Stimulated activated CD8-positive, alpha-beta memory T cell treated with anti-CD3 and anti-CD28 coated beads, Interleukin-15, amount 100 ng/mL, for 4 hours (primary cell): Measurements from ENCODE around the gene GSK3B.
"Not testable (repeated sequence)": the region's sequence is repeated elsewhere in the genome, so short reads cannot be mapped to it uniquely, and the experiment has no call there.

Experiments used
- DNase-seq, 2 donors: peaks; one replicate each; pipeline ENCODE4 v3.0.0-alpha.2; 2020; ENCODE audit warnings: low read depth in 2 of 2

The GSK3B gene

DNA sequence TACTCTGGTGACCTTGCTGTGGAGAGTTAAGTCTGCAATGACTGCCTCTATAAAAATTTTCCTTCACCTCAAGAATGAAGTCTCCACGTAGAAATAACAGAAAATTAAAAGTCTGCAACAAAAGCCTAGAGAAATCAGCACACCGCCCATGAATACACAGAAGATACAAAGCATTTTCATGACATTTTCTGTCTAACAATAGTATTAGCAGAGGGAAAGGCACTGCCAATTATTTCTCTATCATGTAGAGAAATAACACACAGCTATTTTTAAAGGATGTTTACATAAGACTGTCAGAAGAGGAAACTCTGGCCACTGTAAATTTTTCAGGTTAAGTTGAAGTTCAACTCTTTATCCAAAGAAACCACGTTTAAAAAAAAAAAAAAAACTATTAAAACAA, 80.8 kb downstream of the GSK3B start:
- DNase-seq: no peak

DNA sequence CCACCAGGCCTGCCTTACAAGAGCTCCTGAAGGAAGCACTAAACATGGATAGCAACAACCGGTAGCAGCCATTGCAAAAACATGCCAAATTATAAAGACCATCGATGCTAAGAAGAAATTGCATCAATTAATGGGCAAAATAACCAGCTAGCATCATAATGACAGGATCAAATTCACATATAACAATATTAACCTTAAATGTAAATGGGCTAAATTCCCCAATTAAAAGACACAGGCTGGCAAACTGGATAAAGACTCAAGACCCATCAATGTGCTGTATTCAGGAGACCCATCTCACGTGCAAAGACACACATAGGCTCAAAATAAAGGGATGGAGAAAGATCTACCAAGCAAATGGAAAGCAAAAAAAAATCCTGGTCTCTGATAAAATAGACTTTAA, 88.5 kb downstream of the GSK3B start:
- DNase-seq: not testable (repeated sequence)

DNA sequence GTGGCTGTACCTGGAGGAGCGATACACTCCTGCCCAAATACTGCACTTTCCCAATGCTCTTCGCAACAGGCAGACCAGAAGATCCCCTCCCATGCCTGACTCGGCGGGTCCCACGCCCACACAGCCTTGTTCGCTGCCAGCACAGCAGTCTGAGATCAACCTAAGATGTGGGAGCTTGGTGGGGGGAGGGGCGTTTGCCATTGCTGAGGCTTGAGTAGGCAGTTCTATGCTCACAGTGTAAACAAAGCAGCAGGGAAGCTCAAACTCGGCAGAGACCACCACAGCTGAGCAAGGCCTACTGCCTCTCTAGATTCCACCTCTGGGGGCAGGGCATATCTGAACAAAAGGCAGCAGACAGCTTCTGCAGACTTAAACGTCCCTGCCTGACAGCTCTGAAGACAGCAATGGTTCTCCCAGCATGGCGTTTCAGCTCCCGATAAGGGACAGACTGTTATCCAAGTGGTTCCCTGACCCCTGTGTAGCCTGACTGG, 90.2 kb downstream of the GSK3B start:
- not testable (repeated sequence) for DNase-seq

DNA sequence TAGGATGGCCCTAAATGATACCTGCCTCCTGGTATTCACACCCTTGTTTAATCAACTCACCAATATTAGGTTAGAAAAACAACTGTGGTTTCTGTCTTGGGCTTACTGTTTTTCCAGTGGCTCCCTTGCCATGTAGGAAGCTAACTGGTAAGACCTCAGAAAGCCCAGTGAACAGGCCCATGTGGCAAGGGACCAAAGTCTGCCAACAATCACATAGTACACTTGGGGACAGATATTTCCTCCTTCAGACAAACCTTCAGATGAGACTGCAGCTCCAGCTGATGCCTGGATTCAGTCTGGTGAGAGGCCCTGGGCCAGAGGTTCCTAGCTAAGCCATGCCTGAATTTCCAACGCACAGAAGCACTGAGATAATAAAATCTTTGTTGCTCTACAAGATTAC, 96.1 kb downstream of the GSK3B start:
- no peak for DNase-seq

DNA sequence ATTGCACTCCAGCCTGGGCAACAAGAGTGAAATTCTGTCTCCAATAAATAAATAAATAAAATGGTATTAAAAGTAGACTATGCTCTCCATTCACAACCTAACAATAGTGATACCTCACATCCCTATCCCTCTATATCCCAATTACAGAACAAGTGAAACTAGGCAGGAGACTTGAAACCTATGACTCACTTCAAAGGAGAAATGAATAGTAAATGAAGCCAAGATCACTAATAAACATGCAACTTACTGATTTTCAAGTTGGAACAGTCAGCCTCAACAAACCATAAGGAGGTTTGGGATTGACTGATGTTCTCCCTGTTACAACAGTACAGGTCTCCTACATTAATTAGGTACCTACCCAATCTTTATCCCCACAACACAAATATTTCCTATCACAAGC, 103.4 kb downstream of the GSK3B start:
- no peak for DNase-seq

DNA sequence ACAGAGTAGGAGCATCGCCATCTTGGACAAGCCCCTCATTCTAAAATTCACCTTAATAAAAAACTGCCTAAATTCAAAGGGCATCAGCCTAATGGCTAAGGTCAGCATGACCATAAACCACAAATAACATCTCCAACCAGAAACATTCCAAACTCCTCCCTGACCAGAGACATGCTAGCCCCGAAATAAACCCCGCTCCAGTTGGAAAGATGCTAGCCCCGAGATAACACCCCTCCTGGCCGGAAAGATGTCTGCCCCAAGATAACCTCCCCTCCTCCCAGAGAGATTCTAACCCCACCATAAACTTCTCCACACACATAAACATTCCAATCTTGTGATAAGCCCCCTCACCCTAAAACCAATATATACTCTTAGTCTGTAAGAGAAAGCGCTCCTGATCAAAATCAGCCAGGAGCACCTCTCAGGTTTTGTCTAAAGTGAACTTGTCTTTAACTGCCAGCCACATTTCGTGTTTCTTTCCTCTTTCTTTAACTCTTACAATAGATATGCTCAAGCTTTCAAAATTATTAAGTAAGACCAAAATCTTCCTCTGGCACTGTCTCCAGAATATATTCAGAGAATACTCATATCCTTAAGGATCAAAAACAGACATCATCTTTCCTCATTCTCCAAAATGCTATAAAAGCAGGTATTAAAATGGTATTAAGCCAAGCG, 104.1 kb downstream of the GSK3B start:
- DNase-seq: no peak

DNA sequence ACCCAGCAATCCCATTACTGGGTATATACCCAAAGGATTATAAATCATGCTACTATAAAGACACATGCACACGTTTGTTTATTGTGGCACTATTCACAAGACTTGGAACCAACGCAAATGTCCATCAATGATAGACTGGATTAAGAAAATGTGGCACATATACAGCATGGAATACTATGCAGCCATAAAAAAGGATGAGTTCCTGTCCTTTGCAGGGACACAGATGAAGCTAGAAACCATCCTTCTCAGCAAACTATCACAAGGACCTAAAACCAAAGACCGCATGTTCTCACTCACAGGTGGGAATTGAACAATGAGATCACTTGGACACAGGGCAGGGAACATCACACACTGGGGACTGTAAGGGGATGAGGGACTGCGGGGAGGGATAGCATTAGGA, 107.4 kb downstream of the GSK3B start:
- not testable (repeated sequence) for DNase-seq

DNA sequence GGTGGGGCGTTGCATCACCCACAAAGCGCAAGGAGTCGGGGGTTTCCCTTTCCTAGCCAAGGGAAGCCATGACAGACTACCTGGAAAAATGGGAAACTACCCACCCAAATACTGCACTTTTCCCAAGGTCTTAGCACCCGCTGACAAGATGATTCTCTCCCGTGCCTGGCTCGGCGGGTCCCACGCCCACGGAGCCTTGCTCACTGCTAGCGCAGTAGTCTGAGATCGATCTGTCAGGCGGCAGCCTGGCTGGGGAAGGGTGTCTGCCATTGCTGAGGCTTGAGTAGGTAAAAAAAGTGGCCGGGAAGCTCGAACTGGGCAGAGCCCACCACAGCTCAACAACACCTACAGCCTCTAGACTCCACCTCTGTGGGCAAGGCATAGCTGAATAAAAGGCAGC, 112.9 kb downstream of the GSK3B start:
- no peak for DNase-seq

DNA sequence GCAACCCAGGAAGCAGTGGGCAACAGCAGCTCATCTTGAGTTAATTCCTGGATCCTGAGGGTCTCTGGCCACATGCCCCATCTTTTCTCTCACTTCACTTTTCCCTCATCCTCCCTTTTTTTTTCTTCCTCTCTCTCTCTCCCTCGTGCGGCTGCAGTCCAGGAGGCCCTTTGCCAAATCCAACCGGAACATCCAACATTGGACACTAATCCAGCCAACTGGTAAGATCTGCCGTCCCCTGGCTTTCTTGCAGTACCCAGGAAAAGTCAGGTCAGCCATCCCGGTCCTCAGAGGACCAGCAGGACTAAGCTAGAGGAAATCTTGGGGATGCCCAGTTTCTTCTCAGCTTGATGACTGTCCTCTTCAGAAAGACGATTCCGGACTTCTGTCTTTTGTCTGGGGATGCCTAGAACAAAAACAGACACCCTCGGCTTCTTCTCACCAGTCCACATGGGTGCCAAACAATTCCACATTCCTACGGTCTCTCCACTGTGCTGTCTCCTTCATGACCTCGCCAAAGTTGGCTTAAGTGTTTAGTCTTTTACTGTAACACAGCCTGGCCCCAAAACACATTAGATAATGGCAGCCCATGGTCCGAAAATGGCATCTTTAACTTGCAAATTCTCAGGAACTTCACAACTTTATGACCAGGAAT, 115.6 kb downstream of the GSK3B start:
- DNase-seq: no peak

DNA sequence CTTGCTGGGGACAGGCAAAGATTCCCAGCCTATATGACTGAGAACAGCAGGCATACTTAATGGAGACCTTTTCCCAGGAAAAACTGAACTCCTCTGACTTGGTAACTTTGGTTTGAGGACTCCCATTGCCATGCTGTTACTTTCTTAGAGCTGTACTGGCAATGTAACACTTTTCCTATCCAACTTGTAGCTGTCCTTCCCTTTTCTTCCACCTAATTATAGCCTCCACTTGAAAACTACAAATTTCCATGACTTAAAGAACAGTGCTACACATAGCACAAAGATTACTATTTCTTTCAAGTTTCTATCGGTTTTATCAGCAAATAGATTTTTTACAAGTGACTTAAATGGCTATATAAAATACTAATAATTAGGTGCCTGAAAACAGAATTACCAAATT, 116.9 kb downstream of the GSK3B start:
- DNase-seq: no peak

DNA sequence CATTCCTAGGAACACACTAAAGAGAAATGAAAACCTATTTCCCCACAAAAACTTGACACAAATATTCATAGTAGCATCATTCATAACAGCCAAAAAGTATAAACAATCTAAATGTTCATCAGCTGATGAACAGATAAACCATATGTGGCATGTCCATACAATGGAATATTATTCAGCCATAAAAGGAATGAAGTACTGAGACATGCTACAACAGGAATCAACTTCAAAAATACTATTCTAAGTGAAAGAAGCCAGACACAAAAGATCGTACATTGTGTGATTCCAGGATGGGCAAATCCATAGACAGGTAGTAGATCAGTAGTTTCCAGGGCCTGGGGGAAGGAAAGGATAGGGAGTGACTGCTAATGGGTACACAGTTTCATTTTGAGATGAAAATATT, 118.0 kb downstream of the GSK3B start:
- DNase-seq: no peak

DNA sequence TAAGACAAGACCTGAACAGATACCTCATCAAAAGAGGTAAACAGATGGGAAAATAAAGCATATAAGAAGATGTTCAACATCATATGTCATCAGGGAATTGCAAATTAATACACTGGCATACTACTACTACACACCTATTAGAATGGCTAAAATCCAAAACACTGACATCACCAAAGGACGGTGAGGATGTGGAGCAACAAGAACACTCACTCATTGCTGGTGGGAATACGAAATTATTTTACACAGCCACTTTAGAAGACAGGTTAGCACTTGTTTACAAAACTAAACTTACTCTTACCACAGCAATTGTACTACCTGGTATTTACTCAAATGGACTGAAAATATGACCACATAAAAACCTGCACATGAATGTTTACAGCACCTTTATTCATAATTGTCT, 119.6 kb downstream of the GSK3B start:
- no peak for DNase-seq

DNA sequence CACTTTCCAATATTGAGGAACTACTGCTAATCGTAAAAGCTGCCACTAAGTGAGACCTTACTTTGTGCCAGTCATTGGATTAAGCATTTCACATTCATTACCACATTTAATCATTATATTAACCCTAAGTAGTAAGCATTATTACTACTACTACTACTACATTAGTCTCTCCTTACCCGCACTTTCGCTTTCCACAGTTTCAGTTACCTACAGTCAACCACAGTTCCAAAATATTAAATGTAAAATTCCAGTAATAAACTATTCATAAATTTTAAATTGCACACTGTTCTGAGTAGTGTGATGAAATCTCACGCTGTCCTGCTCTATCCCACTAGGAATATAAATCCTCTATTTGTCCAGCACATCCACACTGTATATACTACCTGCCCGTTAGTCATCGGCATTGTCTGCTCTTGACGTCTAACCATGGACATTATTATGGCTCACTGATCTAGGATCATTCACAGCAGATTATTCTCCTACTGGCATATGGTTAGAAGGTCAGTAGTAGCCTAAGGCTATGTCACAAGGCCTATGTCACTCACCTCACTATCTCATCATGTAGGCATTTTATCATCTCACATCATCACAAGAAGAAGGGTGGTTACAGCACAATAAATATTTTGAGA, 121.1 kb downstream of the GSK3B start:
- DNase-seq: no peak

DNA sequence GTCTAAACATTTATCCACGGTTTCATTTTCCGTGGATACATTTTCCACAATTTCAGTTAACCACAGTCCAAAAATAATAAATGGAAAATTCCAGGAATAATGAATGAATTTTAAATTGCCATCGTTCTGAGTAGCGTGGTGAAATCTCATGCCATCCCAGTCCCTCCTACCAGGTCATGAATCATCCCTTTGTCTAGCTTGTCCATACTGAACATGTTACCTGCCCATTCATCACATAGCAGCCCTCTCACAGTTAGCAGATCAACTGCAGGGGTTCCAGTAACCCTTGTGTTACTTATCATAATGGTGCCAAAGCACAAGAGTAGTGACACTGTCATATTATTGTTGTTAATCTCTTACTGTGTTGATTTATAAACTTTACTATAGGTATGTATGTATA, 124.5 kb downstream of the GSK3B start:
- no peak for DNase-seq

DNA sequence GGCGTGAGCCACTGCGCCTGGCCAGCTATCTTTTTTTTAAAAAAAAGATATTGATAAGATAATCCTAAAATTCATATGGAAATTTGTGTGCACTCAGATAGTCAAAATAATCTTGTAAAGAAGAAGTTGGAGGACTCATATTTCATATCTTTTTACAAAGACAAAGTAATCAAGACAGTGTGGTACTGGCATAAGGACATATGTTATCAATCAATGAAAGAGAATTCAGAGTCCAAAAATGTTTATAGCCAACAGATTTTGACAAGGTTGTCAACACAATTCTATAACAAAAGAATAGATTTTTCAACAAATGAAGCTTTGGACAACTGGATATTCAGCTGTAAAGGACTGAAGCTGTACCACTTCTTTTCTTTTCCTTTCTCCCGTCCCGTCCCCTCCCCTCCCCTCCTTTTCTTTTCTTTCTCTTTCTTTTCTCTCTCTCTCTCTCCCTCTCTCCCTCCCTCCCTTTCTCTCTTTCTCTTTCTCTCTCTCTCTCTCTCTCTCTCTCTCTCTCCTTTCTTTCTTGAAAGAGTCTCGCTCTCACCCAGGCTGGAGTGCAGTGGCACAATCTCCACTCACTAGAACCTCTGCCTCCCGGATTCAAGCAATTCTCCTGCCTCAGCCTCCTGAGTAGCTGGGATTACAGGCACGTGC, 126.8 kb downstream of the GSK3B start:
- no peak for DNase-seq

DNA sequence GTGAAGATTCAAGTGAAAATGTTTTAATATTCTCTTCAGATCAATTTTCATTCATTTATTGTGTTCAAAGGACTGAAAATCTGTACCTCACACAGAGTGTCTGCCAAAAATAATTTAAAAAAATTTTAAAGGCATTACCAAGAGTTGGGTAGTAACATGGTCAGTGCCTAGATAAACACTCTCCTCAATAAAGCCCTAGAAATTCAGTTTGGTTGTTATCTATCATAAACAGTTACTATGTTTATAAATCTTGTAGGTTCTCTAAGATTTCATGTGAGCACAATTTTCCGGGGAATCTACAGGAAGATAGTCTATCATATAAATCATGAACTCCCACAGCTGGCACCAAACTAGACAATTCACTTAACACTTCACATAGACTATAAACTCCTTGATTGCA, 128.6 kb downstream of the GSK3B start:
- DNase-seq: no peak

DNA sequence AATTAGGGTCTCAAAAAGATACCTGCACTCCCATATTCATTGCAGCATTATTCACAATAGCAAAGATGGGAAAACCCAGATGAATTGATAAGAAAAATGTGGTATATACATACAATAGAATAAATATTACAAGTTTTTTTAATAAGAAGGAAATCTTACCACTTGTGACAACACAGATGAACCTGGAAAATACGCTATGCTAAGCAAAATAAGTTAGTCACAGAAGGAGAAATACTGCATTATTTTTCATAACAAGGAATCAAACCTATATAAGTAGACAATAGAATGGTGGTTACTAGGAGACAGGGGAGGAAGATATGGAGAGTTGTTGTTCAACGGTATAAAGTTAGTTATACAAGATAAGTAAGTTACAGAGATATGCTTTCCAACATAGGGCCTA, 130.0 kb downstream of the GSK3B start:
- DNase-seq: no peak

DNA sequence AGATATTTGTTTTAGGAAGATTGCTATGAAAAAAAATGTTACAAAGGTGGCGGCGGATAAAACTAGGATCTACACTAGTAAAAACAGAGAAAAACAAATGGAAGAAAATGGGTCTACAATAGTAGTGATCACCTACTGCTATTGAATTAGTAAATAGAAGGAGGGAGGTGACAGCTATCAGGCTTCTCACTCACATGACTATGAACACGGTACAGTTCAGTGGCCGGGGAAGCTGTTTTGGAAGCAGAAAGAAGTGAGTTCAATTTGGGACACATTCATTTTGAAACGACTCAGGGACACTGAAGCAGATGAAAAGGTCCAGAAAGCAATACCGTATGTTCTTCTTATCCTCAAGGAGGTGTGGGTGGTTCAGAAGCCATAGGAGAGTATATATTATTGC, 138.3 kb downstream of the GSK3B start:
- DNase-seq: no peak

DNA sequence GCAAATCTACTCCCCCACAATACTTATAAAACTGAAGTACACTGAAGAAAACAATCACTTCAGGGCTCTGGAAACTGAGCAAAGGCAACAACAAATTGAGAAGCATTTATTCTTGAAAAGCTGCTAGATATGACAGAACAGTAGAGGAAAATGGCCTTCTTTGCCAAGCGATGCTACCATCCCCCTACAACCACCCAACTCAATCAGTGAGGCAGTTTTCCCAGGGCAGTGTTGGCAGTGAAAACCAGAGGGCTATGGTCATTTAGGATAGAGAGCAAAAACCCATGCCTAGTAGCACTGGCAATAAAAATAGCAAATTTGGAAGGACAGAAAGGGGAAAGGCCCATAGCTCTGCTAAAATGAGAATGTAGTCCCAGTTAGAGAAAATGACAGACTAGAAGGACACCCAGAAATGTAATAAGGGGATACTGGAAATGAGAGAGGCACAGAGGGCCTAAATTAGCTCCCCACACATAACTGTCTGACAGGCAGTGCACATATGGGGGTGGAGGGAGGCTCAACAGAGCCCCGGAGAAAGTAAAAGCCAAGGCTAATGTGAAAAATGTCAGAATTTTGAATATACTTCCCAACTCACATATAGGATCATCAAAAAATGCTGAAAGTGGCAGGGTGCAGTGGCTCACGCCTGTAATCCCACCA, 143.5 kb downstream of the GSK3B start:
- DNase-seq: no peak

DNA sequence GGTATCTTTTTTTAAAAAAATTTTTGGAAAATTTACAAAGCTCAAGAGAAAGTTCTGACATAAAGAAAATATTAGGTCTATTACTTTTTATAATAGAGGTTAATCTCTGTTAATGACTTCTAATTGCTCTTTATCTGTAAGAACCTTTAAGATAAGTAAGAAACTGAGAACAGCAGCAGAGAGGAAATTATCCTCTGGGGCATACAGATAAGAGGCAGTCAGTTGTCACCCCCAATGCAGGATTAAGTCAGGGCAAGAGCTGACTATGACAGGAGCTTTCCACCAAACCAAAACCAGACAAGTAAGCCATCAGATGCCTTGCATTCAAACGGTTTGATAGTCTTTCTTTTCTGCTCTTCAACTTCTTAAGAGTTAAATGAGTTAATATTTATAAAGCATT, 149.0 kb downstream of the GSK3B start:
- DNase-seq: no peak

DNA sequence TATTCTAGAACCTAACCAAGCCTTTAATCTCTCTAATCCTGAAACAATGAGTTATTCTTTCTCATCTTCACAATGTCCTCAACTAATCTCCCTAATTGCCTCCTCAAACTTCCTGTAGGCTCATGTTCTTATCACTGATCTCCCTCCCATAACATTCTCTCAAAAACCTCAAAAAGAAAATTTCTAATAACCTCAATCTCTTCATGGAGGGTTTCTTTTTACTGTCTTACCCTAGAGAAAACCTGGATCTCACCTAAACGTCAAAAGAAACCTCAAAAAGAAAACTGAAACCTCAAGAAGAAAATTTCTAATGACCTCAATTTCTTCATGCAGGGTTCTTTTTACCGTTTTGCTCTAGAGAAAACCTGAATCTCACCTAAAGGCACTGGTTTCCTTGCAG, 150.2 kb downstream of the GSK3B start:
- no peak for DNase-seq

DNA sequence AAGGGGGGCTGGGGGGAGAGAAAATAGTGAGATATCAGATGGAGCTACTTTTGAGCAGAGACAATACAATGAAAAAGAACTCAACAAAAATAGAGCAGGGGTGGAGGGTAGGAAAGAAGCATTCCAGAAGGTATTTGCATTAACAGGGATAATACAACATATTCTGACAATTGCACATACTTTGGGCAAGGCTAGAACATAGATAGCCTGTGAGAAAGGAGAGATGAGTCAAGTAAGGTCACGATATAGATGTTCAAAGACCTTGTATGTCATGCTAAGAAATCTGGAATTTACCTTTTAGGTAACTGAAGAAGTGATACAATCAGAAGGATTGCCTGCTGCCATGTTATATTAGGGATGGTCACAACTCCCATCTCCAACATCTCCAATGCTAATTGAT, 155.2 kb downstream of the GSK3B start:
- no peak for DNase-seq
